T-helper 1 cell (primary cell): ENCODE data around the gene OGA.

Experiments used
- DNase-seq, 5 donors: peaks; one replicate each; pipeline ENCODE4 v3.0.0-alpha.2; 2012 to 2020

The OGA gene

DNA sequence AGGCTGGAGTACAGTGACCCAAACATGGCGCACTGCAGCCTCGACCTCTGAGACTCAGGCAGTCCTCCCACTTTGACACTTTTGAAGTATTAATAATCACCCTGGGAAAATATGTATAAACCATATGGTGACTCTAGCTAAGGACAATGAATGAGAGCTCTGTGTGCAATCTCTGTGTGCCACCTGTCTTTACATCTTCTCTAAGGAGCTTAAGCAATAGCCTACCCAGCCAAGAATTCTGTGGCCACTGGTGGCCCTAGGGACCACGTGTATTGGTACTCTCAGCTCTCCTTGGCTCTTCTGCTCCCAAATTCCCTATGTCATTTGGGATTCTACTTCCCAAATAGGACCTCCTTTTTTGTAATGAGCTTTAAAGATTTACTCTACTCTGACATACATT is 66.0 kb downstream of the OGA start:
- no peak for DNase-seq

DNA sequence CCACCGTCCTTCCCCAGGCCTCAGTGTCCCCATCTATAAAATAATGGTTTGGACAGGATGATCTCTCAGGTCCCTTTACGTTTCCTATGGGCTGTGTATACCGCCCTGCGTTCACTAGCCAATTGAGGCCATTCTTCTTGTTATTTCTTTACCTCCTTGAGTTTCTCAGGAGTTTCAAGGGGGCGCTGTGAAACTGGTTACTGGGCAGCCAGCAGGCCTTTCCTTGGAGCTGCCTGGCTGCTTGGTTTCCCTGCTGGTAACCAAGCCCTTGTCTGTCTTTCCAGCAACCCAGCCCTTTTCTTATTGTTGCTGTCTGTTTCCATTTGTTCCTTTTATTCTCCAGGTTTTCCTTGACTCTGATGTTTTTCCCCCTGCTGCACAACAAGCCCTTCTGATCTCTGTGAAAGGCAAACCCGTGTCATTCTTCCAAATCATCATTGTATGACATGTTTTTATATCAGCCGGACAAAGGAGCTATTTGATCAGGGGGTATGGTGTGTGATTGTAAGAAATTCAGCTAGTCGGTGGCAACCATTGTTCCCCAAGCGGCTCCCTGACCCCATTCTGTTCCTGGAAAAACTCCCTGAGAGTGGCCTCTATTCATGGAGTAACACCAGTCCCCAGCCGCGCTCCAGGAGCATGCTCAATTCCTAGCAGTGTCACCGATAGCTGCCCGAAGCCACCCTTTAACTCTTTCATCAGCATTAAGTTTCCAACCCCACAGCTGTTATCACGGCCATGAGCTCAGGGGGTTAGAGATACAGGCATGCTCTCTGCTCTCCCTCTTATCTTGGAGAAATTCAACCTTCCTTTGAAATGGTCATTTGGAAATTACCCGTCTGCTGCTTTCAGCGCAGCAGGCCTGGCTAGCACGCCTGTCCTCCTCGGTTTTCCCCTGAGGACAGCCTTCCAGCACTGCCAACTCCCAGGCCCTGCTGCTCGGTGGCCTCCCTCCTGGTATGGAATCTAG is 68.9 kb downstream of the OGA start:
- no peak for DNase-seq

DNA sequence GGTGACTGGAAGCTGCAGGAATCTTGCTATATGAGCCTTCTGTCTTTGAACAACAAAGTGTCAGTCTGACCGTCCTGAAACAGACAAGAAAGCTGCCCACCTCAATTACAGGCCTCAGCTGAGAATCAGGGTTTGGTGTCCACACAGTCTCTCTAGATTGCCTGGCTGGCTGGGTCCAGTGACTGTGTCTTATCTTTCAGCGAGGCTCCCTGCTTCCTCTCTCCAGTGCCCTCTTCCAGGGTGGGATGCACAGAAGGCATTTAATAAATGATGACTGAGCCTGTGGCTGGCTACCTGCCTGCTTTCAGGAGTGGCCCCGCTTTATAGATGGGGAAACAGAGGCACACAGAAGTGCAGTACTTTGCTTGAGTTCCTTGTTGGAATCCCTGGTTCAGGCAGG is 69.7 kb downstream of the OGA start:
- DNase-seq: no peak

- no peak for DNase-seq
Observed at GRCh38 chr10:101745074-101745696, 73.1 kb downstream of the OGA start.

DNA sequence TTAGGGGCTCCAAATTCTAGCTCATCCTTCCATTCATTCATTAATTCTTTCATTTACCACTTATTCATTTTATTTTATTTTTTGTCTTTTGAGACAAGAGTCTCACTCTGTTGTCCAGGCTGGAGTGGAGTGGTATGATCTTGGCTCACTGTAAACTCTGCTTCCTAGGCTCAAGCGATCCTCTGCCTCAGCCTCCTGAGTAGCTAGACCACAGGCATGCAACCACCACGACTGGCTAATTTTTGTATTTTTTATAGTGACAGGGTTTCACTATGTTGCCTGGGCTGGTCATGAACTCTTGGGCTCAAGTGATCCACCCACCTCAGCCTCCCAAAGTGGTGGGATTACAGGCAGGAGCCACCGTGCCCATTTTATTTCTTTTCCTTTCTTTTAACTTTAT is 74.0 kb downstream of the OGA start:
- no peak for DNase-seq

DNA sequence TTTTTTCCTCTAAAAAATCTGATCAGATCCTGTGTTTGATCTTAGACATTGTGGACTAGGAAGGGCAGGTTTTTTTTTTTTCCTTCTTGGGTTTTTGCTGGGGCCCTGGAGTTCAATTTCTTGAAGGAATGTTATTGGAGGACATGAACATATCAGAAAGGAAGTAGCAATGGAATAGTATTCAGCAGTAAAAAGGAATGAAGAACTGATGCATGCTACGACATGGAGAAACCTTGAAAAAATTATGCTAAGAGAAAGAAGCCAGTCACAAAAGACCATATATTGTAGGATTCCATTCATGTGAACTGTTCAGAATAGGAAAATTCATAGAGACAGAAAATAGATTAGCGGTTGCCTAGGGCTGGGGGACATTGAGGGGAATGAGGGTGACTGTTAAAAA is 76.3 kb downstream of the OGA start:
- no peak for DNase-seq

DNA sequence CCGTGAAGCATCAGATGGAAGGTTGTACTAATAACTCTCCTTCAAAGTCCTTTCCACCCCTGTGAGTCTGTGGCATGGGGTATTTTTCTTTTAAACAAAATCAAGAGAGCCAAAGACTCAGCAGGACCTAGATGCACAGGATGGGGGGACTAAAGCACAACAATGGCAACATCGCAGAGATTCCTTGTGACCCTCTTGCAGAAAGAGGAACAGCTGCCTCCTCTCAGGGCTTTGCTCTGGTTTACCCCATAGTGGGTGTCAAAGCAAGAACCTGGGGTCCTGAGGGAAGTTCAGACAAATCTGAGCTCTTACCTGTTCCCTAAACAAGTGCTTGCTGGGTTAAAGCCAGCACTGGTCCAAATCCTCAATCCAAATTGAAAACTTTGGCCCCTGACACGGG is 81.6 kb downstream of the OGA start:
- no peak for DNase-seq
